Testis (tissue), 2 donors: Measurements from ENCODE around the gene LYSMD1.

Experiments used
- CTCF ChIP-seq, 3 experiments: fragments of 450-650 bp in 2 of 3; fragments of 200-600 bp in 1 of 3; sonication (generic) in 1 of 3; IDR thresholded peaks; one replicate each; pipeline ENCODE4 v1.5.1; 2016 to 2019; ENCODE audit warnings: antibody characterized with exemption in 3 of 3, mild to moderate bottlenecking in 2 of 3, moderate library complexity in 1 of 3
- POLR2A ChIP-seq: fragments of 450-650 bp; IDR thresholded peaks from one replicate; pipeline ENCODE4 v1.6.1; 2017; ENCODE audit warnings: antibody characterized with exemption, mild to moderate bottlenecking, moderate library complexity

GRCh38 chr1:151128800-151129199 lies 36.9 kb downstream of the LYSMD1 start:
- TF ChIP-seq POLR2A (no peak), CTCF (IDR thresholded peaks at IDR 0.05) (no peak)
